Muscle layer of colon (tissue), 2 donors: ENCODE data around the gene SERPINA12.

Experiments
- H3K27ac ChIP-seq: one replicate; pipeline ENCODE4 v1.7.0; 2013; ENCODE audit warnings: low read depth, mild to moderate bottlenecking, low read length, moderate library complexity
- H3K27me3 ChIP-seq, 2 donors: one replicate each; pipeline ENCODE4 v1.7.0; 2013; ENCODE audit warnings: low read length in 2 of 2, mild to moderate bottlenecking in 2 of 2; ENCODE audit not compliant: insufficient read depth in 2 of 2, control insufficient read depth in 1 of 2
- H3K36me3 ChIP-seq: one replicate; pipeline ENCODE4 v1.7.0; 2013; ENCODE audit warnings: mild to moderate bottlenecking, low read length; ENCODE audit not compliant: insufficient read depth
- H3K4me1 ChIP-seq: one replicate; pipeline ENCODE4 v1.7.0; 2013; ENCODE audit warnings: mild to moderate bottlenecking, low read length; ENCODE audit not compliant: insufficient read depth
- H3K4me3 ChIP-seq, 2 donors: one replicate each; pipeline ENCODE4 v1.7.0; 2013; ENCODE audit warnings: low read length in 2 of 2, low read depth in 1 of 2, mild to moderate bottlenecking in 1 of 2, moderate library complexity in 1 of 2
- H3K9ac ChIP-seq: one replicate; pipeline ENCODE4 v1.7.0; 2013; ENCODE audit warnings: low read length
- H3K9me3 ChIP-seq: one replicate; pipeline ENCODE4 v1.7.0; 2013; ENCODE audit warnings: mild to moderate bottlenecking, low read length
- donor health status: abdominal sarcoma.
- donor health status: Adenocarcinoma of cecum.

Gene SERPINA12, protein sequence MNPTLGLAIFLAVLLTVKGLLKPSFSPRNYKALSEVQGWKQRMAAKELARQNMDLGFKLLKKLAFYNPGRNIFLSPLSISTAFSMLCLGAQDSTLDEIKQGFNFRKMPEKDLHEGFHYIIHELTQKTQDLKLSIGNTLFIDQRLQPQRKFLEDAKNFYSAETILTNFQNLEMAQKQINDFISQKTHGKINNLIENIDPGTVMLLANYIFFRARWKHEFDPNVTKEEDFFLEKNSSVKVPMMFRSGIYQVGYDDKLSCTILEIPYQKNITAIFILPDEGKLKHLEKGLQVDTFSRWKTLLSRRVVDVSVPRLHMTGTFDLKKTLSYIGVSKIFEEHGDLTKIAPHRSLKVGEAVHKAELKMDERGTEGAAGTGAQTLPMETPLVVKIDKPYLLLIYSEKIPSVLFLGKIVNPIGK

DNA sequence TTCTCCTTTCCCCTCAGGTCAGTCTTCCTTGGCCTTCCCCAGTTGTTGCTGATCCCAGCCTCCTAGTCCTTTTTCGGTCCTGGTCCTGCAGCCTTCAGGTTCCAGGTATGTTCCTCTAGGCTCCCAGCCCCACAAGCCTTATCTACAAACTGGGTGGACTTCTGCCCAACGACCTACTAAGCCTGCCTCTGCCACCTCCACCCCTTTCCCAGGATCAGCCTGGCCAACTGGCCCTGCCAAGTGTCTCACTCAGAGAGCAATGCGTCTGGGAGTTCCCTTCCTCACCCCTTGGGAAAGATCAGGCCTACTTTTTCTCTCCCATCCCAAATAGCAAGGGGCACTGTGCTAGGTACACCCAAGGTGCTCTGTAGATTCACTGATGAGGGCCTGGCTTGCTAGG is at the start of gene SERPINA12:
SERPINA12 (minus strand) TSS at position 114 of the 400 bp plus-strand sequence. CDS start 11,072 bp downstream, outside the sequence.
- no peak within 1 kb of the TSS for H3K9ac ChIP-seq
- H3K36me3 ChIP-seq, result no peaks in the 10 kb centered on the region
- no peaks in the 10 kb centered on the region for H3K27me3 ChIP-seq
- H3K9me3 ChIP-seq, result no peaks in the 10 kb centered on the region
- no peaks in the 10 kb centered on the region for H3K4me1 ChIP-seq
- no peak within 1 kb of the TSS for H3K27ac ChIP-seq
- H3K4me3 ChIP-seq, result no peak within 1 kb of the TSS

DNA sequence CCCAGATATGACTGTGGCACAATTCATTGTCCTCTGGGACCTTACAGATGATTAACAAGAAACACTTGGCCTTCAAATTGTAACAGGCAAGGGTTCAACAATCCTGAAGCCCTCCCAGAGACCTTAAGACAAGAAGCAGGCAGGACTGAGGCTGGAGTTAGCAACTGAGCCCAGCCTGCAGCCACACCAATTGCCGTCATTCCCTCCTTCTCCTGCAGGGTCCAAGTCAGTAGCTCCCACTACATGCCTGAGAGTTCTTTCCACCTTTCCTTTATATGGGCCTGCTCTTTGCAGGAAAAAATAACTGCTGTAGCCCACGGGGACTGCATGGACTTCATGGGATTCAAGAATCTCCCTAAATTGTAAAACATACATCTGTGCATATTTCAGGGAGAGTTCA is 49.6 kb upstream of the SERPINA12 start:
- H3K4me3 ChIP-seq, result no peak overlapping the region
- no peaks in the 10 kb centered on the region for H3K9me3 ChIP-seq
- no peaks in the 10 kb centered on the region for H3K36me3 ChIP-seq

DNA sequence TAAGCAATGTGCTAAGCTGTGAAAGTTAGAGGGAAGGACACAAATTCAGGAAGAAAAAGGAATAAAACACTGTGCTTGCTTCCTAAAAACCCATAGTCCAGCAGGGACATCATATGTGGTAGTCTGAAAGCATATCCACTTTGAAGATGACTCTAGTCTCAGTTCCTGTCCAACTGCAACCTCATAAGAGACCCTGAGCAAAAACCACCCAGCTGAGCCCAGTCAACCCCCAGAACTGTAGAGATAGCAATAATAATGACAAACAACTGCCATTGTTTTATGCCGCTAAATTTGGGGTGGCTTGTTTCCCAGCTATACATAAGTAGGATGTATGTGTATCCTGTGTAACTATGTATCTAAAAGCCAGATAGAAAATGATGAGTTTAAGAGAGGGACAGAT is 48.1 kb upstream of the SERPINA12 start:
- no peaks in the 10 kb centered on the region for H3K4me1 ChIP-seq
- H3K27ac ChIP-seq, result no peak overlapping the region
- H3K4me3 ChIP-seq, result no peak overlapping the region
- no peak overlapping the region for H3K9ac ChIP-seq
- no peaks in the 10 kb centered on the region for H3K36me3 ChIP-seq
- no peaks in the 10 kb centered on the region for H3K27me3 ChIP-seq
- H3K9me3 ChIP-seq, result no peaks in the 10 kb centered on the region

More for the DNA sequence above, 49.6 kb upstream of the SERPINA12 start:
- H3K27me3 ChIP-seq, result no peaks in the 10 kb centered on the region
- no peaks in the 10 kb centered on the region for H3K4me1 ChIP-seq
- H3K27ac ChIP-seq, result no peak overlapping the region
- H3K9ac ChIP-seq, result no peak overlapping the region

DNA sequence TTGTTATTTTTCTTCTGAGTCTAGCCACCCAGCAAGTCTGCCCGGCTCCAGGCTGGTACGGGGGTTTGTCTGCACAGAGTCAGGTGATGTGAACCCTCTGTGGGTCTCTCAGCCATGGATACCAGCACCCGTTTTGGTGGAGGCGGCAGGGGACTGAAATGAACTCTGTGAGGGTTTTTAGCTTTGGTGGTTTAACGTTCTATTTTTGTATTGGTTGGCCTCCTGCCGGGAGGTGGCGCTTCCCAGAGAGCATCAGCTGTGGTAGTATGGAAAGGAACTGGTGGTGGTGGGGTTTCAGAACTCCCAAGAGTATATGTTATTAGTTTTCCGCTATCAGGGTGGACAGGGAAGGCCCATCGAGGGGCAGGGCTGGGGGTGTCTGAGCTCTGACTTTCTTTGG is 46.7 kb upstream of the SERPINA12 start:
- no peaks in the 10 kb centered on the region for H3K4me1 ChIP-seq
- no peak overlapping the region for H3K4me3 ChIP-seq
- no peak overlapping the region for H3K27ac ChIP-seq
- H3K9me3 ChIP-seq, result no peaks in the 10 kb centered on the region
- H3K9ac ChIP-seq, result no peak overlapping the region
- no peaks in the 10 kb centered on the region for H3K27me3 ChIP-seq
- no peaks in the 10 kb centered on the region for H3K36me3 ChIP-seq

DNA sequence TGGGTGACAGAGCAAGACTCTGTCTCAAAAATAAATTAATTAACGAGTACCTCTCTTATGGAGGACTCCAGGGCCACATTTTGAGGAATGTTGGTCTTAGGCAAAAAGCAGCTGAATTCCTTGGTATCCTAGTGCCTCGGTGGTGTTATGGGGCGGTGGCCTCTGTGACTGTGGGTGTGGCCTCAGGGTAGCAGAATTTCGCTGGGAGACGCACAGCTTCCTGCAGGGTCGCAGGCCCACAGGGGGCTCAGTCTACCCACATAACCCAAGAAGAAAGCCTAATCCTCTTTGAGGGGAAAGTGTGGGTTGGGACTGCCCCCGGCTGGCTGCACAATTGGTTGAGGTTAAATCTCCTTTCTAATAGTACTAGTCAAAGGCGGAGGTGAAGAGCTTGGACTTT is 40.8 kb upstream of the SERPINA12 start:
- Histone ChIP-seq H3K9me3 (no peaks in the 10 kb centered on the region), H3K27ac (no peak overlapping the region), H3K27me3 (peaks cover 0 to 4% of the 10 kb centered on the region in 2 donors), H3K9ac (no peak overlapping the region), H3K4me1 (no peaks in the 10 kb centered on the region), H3K36me3 (no peaks in the 10 kb centered on the region), H3K4me3 (no peak overlapping the region)

DNA sequence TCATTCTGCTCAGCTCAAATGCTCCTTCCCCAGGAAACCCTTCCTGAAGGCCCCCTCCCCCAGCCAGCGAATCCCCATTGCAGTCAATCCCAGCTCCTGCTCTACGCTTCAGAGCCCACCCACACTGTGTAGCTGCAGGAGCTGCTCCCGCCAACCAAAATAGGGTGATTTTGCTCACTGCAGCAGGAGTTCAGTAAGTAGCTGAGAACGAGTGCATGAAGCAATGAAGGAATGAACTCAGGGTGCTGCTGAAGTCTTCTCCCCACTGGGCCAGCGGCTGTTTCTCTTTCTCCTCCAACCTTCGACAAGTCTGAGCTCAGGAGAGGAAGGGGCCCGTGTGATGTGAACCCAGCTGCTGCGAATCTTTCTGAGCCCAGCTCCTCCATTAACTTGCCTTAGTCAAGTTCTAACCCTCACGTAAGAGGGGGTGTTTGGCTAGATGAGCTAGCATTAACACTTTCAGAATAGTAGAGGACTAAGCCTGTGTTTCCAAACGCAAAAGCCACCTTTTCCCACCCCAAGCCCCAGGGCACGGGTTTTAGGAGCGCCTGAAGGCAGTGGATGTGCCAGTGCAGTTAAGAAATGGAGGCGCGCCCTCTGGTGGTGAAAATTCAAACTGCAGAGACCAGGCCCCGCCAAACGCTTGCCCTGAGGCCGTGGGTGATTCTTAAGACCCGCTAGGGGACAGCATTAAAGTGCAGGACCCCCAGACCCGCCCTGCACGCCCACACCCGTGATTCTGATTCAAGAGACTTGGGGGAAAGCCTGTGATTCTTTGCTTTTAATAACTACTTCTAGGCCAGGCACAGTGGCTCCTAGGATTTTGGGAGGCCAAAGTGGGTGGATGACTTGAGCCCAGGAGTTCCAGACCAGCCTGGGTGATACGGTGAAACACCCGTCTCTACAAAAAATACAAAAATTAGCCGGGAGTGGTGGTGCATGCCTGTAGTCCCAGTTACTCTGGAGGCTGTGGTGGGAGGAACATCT is 40.0 kb upstream of the SERPINA12 start:
- Histone ChIP-seq H3K4me3 (no peak overlapping the region), H3K27ac (no peak overlapping the region), H3K9me3 (no peaks in the 10 kb centered on the region), H3K4me1 (no peaks in the 10 kb centered on the region), H3K36me3 (no peaks in the 10 kb centered on the region), H3K9ac (no peak overlapping the region), H3K27me3 (peaks cover 0 to 4% of the 10 kb centered on the region in 2 donors)

DNA sequence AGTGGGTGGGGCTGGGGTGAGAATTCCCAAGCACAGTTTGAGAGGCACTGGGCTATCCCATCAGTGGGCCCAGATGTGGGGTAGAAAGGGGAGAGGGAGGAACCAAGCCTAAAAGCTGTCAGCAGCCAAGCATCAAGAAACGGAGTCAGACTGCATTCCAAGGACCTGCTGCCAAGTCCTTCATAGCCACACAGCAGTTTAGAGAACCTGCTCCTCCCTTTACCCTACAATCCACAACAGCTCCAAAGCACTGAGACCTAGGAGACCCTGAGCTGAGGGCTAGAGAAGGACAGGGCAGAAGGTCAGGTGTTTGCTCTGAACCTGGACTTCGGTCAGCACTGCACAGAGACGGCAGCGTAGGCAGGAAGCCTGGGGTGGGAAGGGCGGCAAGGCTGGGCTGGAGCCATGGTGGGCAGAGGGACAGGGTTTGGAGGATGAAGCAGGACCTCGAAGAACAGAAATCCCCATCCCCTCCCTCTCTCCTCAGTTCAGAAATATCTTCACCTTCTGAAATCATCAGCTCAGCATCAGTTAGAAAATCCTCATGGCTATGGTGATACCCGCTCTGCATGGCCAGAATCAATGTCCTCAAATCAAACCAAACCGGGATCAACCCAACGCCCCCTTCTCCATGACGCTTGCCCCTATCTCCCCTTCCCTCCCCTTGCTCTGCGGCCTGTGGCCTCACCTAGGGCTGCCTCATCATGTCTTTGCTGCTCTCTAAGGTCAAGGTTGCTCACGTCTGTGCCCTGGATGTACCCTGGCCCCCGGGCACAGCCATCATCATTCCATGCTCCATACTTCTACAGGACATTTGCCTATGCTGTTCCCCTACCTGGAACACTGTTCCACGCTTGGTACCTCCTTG is 39.1 kb upstream of the SERPINA12 start:
- H3K9ac ChIP-seq, result no peak overlapping the region

DNA sequence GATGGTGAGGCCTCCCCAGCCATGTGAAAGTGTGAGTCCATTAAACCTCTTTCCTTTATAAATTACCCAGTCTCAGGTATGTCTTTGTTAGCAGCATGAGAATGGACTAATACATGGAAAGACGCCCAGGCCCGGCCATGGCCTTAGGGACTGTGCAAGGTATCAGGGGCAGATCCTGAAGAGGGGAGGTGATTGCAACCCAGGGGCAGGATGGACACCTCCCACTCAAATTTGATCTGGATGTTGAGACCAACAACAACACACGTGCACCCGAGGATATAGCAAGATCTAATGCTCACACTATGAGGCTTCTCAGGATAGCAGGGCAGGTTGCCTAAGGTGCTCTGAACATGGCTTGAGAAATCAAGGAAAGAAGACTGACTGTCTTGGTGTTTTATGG is 38.5 kb upstream of the SERPINA12 start:
- H3K9ac ChIP-seq, result no peak overlapping the region
- no peaks in the 10 kb centered on the region for H3K9me3 ChIP-seq
- no peak overlapping the region for H3K27ac ChIP-seq
- H3K4me3 ChIP-seq, result no peak overlapping the region
- peaks cover 0 to 4% of the 10 kb centered on the region in 2 donors for H3K27me3 ChIP-seq
- H3K4me1 ChIP-seq, result no peaks in the 10 kb centered on the region
- no peaks in the 10 kb centered on the region for H3K36me3 ChIP-seq

More for the DNA sequence above, 39.1 kb upstream of the SERPINA12 start:
- no peak overlapping the region for H3K4me3 ChIP-seq
- peaks cover 0 to 4% of the 10 kb centered on the region in 2 donors for H3K27me3 ChIP-seq
- no peak overlapping the region for H3K27ac ChIP-seq
- H3K36me3 ChIP-seq, result no peaks in the 10 kb centered on the region
- H3K4me1 ChIP-seq, result no peaks in the 10 kb centered on the region
- no peaks in the 10 kb centered on the region for H3K9me3 ChIP-seq

DNA sequence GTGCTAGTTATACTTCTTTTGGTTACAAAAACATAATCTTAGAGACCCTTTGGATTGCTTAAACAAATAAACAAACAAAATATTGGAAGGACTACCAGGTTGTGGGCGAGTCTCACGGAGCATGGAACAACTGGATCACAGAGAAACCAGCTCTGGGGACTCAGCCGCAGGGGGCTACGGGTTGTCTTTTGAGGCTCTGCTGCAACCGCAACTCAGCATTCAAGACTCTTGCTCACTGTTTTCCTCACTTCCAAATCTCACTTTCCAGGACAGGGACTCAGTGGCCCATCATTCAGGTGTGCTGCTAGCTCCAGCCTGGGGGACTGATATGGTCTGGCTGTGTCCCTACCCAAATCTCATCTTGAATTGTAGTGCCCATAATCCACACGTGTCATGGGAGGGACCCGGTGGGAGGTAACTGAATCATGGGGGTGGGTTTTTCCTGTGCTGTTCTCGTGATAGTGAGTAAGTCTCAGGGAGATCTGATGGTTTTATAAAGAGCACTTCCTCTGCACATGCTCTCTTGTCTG is 37.9 kb upstream of the SERPINA12 start:
- H3K36me3 ChIP-seq, result no peaks in the 10 kb centered on the region
- H3K27ac ChIP-seq, result no peak overlapping the region
- H3K9me3 ChIP-seq, result no peaks in the 10 kb centered on the region
- peaks cover 0 to 4% of the 10 kb centered on the region in 2 donors for H3K27me3 ChIP-seq
- no peaks in the 10 kb centered on the region for H3K4me1 ChIP-seq
- no peak overlapping the region for H3K9ac ChIP-seq
- no peak overlapping the region for H3K4me3 ChIP-seq

DNA sequence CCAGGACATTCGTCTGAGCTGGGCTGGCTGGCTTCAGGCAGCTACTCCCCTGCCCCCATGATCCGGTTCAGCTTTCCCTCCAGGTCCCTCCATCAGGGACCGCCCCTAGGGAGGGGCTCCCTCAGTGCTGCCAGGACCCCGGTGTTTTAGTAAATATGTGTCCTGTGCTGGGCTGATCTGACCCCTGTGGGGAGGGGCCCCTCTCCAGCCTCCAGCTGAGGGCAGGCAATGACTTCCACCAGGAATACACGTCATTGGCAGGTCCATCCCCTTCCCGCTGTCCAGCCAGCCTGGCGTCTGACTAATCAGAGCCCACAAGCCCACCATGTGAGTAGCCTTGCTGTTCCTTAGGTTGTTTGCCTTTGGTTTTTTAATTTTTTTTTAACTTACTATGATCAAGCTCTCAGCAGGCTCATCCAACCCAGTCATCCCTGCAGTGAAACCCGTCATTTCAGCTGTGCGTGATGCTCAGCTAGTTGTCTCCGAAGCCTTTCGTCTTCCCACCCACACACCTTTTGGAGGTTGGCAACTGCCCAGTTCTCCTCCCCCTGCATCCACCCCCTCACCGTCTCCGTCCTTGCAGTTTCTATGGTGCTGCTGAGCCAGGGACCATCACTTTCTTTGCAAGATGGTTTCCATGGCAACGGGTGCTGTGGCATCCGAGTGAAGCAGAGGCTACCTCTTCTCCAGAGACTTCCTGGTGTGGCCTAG is 36.0 kb upstream of the SERPINA12 start:
- Histone ChIP-seq H3K9ac (no peak overlapping the region), H3K27ac (no peak overlapping the region), H3K36me3 (no peaks in the 10 kb centered on the region), H3K4me1 (no peaks in the 10 kb centered on the region), H3K9me3 (no peaks in the 10 kb centered on the region), H3K4me3 (no peak overlapping the region), H3K27me3 (peaks cover 0 to 4% of the 10 kb centered on the region in 2 donors)
